Measurements from ENCODE around the gene PCSK6.

PCSK6 gene

DNA sequence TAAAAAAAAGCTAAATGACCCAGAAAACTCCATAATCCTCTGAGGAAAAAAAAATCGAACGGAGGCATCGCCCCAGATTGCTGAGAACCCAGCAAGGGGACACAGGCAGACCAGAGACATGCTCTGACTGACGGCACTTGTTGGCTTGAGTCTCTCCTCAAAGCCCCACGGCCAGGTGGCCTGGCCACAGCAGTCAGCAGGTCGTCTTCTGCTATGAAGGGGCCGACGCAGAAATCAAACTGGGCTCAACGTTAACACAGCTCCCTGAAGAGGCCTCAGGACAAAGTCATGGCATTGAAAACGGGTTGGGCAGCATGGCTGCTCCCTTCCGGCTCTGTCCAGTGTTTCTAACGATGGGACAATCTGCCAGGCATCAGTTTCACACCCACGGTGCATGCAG is 17.5 kb downstream of the PCSK6 start:
- Histone ChIP-seq H3K27ac (replicated peaks) (no peak overlapping the region), H3K4me3 (replicated peaks; ENCODE audit: insufficient read depth, low read length) (no peak overlapping the region), H3K27me3 (ENCODE audit: insufficient read depth, poor library complexity, severe bottlenecking) (peaks cover 2% of the 10 kb centered on the region)
- DNase-seq (ENCODE audit: low read depth in 1 of 2, low spot score in 1 of 2): no peak
- TF ChIP-seq REST (IDR thresholded peaks at IDR 0.05; ENCODE audit: insufficient replicate concordance, low read depth) (no peak), GABPA (IDR thresholded peaks at IDR 0.05; ENCODE audit: low read depth) (no peak)
- TF ChIP-seq, protein P1, sequence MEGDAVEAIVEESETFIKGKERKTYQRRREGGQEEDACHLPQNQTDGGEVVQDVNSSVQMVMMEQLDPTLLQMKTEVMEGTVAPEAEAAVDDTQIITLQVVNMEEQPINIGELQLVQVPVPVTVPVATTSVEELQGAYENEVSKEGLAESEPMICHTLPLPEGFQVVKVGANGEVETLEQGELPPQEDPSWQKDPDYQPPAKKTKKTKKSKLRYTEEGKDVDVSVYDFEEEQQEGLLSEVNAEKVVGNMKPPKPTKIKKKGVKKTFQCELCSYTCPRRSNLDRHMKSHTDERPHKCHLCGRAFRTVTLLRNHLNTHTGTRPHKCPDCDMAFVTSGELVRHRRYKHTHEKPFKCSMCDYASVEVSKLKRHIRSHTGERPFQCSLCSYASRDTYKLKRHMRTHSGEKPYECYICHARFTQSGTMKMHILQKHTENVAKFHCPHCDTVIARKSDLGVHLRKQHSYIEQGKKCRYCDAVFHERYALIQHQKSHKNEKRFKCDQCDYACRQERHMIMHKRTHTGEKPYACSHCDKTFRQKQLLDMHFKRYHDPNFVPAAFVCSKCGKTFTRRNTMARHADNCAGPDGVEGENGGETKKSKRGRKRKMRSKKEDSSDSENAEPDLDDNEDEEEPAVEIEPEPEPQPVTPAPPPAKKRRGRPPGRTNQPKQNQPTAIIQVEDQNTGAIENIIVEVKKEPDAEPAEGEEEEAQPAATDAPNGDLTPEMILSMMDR (IDR thresholded peaks at IDR 0.05; ENCODE audit: insufficient read depth, low read length): no peak

DNA sequence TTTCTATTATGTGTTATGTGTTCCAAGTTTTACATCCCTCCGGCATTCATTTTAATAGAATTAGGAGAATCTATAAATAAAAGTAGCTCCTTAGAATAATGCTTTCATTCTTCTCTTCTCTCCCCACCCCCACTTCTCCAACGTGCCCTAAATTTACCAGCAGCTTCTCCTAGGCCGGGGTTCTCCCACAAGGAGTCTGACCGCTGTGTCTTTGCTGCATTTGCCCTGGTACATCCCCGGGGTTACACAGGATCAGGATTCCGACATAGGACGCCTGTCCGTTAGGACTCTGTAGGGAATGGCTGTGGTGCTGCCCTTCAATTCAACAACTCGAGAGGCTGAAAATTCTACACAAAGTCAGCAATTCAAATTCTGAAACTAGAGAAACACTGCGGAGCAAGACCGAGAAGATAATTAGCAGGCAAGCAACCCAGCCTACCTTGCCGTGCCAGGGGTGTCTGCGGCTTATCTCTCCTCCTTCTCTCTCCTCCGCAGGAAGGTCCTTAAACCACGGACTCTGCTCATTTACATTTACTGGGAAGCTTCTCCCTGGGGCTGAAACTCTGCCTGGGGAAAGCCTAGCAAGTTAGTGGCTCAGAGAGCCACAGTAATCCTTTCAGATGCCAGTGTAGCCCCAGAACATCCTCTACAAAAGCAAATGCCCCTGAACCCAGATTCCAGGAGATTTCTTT is 18.8 kb downstream of the PCSK6 start:
- DNase-seq (ENCODE audit: low read depth in 1 of 2, low spot score in 1 of 2): no peak
- Histone ChIP-seq H3K27ac (replicated peaks) (no peak overlapping the region), H3K27me3 (ENCODE audit: insufficient read depth, poor library complexity, severe bottlenecking) (no peaks in the 10 kb centered on the region), H3K4me3 (replicated peaks; ENCODE audit: insufficient read depth, low read length) (no peak overlapping the region)
- no peak for TF ChIP-seq GABPA (IDR thresholded peaks at IDR 0.05; ENCODE audit: low read depth)
- TF ChIP-seq, protein P1 (IDR thresholded peaks at IDR 0.05; ENCODE audit: insufficient read depth, low read length): no peak
- TF ChIP-seq SPI1 (IDR thresholded peaks at IDR 0.05; ENCODE audit: borderline replicate concordance, low read depth): no peak
- TF ChIP-seq REST (IDR thresholded peaks at IDR 0.05; ENCODE audit: insufficient replicate concordance, low read depth): no peak
- TF ChIP-seq POLR2AphosphoS5 (IDR thresholded peaks at IDR 0.05; ENCODE audit: low read depth): no peak

GRCh38 chr15:101469520-101470288 is 19.8 kb downstream of the PCSK6 start:
- no peaks in the 10 kb centered on the region for H3K27me3 ChIP-seq (ENCODE audit: insufficient read depth, poor library complexity, severe bottlenecking)
- no peak overlapping the region for H3K27ac ChIP-seq (replicated peaks)
- TF ChIP-seq REST (IDR thresholded peaks at IDR 0.05; ENCODE audit: insufficient replicate concordance, low read depth) (no peak), POLR2AphosphoS5 (IDR thresholded peaks at IDR 0.05; ENCODE audit: low read depth) (no peak), SPI1 (IDR thresholded peaks at IDR 0.05; ENCODE audit: borderline replicate concordance, low read depth) (no peak), GABPA (IDR thresholded peaks at IDR 0.05; ENCODE audit: low read depth) (no peak)
- TF ChIP-seq, protein P1 (IDR thresholded peaks at IDR 0.05; ENCODE audit: insufficient read depth, low read length): no peak
- H3K4me3 ChIP-seq (replicated peaks; ENCODE audit: insufficient read depth, low read length): no peak overlapping the region
- no peak for DNase-seq (ENCODE audit: low read depth in 1 of 2, low spot score in 1 of 2)

Measured in HL-60 (cell line).